Inferior parietal cortex (tissue), 1 donor: ENCODE results near the gene TSTD1.
A peak's percentile ranks its signal among the peaks of the same experiment; 100 is the strongest.
"Not testable (repeated sequence)": the region's sequence is repeated elsewhere in the genome, so short reads cannot be mapped to it uniquely, and the experiment has no call there.

Experiments
- DNase-seq: peaks from one replicate; pipeline ENCODE4 v3.0.0-alpha.2; 2016; ENCODE audit errors: extremely low spot score

The TSTD1 gene

GRCh38 chr1:161037661-161038522 lies 872 bp downstream of the TSTD1 start:
- DNase-seq = no peak

- no peak for DNase-seq
Observed at GRCh38 chr1:161033751-161034150, 5.0 kb downstream of the TSTD1 start.

GRCh38 chr1:161032409-161032808 lies 6.4 kb downstream of the TSTD1 start:
- DNase-seq = no peak

GRCh38 chr1:161031874-161032273 lies 6.9 kb downstream of the TSTD1 start:
- no peak for DNase-seq

GRCh38 chr1:161029466-161029865 lies 9.3 kb downstream of the TSTD1 start:
- DNase-seq = not testable (repeated sequence)

GRCh38 chr1:161026954-161027353 lies 11.8 kb downstream of the TSTD1 start:
- not testable (repeated sequence) for DNase-seq

GRCh38 chr1:161022432-161022831 lies 16.3 kb downstream of the TSTD1 start:
- not testable (repeated sequence) for DNase-seq

- DNase-seq = no peak
Observed at GRCh38 chr1:161021970-161022353, 16.8 kb downstream of the TSTD1 start.

GRCh38 chr1:161021165-161021969 lies 17.4 kb downstream of the TSTD1 start:
- DNase-seq = peak; percentile 48

- peak; percentile 47 for DNase-seq
Observed at GRCh38 chr1:161020509-161021164, 18.1 kb downstream of the TSTD1 start, which contains the start of gene F11R. Gene F11R (minus strand): TSS chr1:161021152. CDS start chr1:161021073, 79 bp downstream.

- DNase-seq = no peak
Observed at GRCh38 chr1:161019751-161020495, 18.8 kb downstream of the TSTD1 start.

- not testable (repeated sequence) for DNase-seq
Observed at GRCh38 chr1:161019111-161019660, 19.6 kb downstream of the TSTD1 start.

- DNase-seq = no peak
Observed at GRCh38 chr1:161018631-161018930, 20.2 kb downstream of the TSTD1 start.

GRCh38 chr1:161017756-161018630 lies 20.8 kb downstream of the TSTD1 start:
- no peak for DNase-seq

- not testable (repeated sequence) for DNase-seq
Observed at GRCh38 chr1:161017181-161017580, 21.6 kb downstream of the TSTD1 start.

- not testable (repeated sequence) for DNase-seq
Observed at GRCh38 chr1:161016683-161017082, 22.1 kb downstream of the TSTD1 start.

- peak; percentile 42 for DNase-seq
Observed at GRCh38 chr1:161013488-161014230, 25.1 kb downstream of the TSTD1 start.

GRCh38 chr1:161013131-161013487 lies 25.7 kb downstream of the TSTD1 start:
- DNase-seq = no peak

- no peak for DNase-seq
Observed at GRCh38 chr1:161012420-161012819, 26.3 kb downstream of the TSTD1 start.
